Body of pancreas (tissue), 4 donors: ENCODE data around the gene CASP9. TPM values are rescaled to one million over a fixed set of nuclear protein-coding genes. Genes with fewer than 3 reads are reported as not detected.

Source experiments
- ATAC-seq: fragments of 150-250 bp; one replicate; pipeline ENCODE4 v1.9.1; 2016
- DNase-seq, 4 donors: peaks; one replicate each; pipeline ENCODE4 v3.0.0-alpha.2; 2019
- H3K27ac ChIP-seq, 4 donors: fragments of 200-600 bp; sonication (generic); 1 replicate in 3 of 4; 2 replicates in 1 of 4; pipeline versions ENCODE4 v1.5.1 to v1.6.1; 2016 to 2019; ENCODE audit warnings: mild to moderate bottlenecking in 1 of 4, mixed read lengths in 1 of 4, moderate library complexity in 1 of 4
- H3K27me3 ChIP-seq, 2 donors: fragments of 200-600 bp; sonication (generic); one replicate each; pipeline ENCODE4 v1.6.0; 2016; ENCODE audit warnings: mild to moderate bottlenecking in 1 of 2
- H3K36me3 ChIP-seq, 2 donors: fragments of 200-600 bp; sonication (generic); replicated peaks in 1 of 2; 2 replicates each; pipeline ENCODE4 v1.5.1; 2016; ENCODE audit warnings: low read depth in 2 of 2; ENCODE audit not compliant: insufficient read depth in 1 of 2
- H3K4me1 ChIP-seq: fragments of 200-600 bp; sonication (generic); one replicate; pipeline ENCODE4 v1.6.0; 2016
- H3K4me3 ChIP-seq, 2 donors: fragments of 200-600 bp; sonication (generic); 1 replicate in 1 of 2; 2 replicates in 1 of 2; pipeline ENCODE4 v1.5.1; 2016 to 2019
- H3K9me3 ChIP-seq, 3 donors: fragments of 200-600 bp; sonication (generic); 1 replicate in 2 of 3; 2 replicates in 1 of 3; pipeline ENCODE4 v1.5.1; 2016
- POLR2A ChIP-seq, 3 donors: fragments of 450-650 bp; IDR thresholded peaks; one replicate each; pipeline ENCODE4 v1.6.1; 2016; ENCODE audit warnings: antibody characterized with exemption in 3 of 3, mild to moderate bottlenecking in 2 of 3
- WGBS, 2 donors: methylation state at CpG; one replicate each; pipeline ENCODE4 v1.1.5; 2017; 5-methylcytosine and 5-hydroxymethylcytosine counted together
- intact Hi-C: fragments of 100-400 bp; cut with DNase I; formaldehyde crosslinking; loops from one replicate; pipeline ENCODE4 v1.15.1; 2023
- total RNA-seq, 2 donors: library from RNA; depleted of rRNA; stranded (reverse); fragments of >200 nt; gene quantifications; one replicate each; pipeline ENCODE4 v1.1.0, GENCODE V29; 2016
- TF ChIP-seq, protein P1 (sequence below), 7 experiments: fragments of 450-650 bp in 4 of 7; fragments of 200-600 bp in 3 of 7; sonication (generic) in 3 of 7; IDR thresholded peaks; one replicate each; pipeline ENCODE4 v1.5.1; 2016 to 2019; ENCODE audit warnings: antibody characterized with exemption in 7 of 7

The CASP9 gene
- total RNA-seq, 2 donors from 2014 or later: 12.9 to 21.5 TPM

DNA sequence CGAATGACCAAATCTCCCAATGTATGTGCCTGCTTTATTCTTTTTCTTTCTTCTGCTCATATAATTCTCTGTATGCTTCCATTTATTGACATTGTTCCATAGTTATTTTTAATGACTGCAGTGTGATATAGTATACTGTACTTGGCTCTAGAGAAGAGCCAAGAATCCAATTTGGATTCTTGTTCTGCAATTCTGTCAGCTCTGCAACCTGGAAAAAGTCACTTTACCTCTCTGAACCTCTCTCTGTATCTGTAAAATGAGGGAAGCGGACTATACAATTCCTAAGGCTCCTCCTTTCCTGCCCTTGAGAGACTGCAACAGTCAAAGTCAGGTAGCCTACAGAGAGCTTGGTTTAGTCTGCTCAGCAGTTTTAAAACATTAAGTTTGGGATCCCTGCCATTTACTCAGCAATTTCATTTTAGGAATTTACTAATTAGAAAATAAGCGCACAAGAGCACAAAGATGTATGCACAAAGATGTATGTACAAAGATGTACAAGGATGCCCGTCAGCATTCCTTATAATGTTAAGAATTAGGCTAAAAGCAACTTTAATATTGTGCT, 17.3 kb upstream of the CASP9 start:
- DNase-seq: no peak
- no peak for ATAC-seq
- no peaks in the 10 kb centered on the region for H3K4me1 ChIP-seq
- no peak for TF ChIP-seq POLR2A (IDR thresholded peaks at IDR 0.05)
- TF ChIP-seq, protein P1, sequence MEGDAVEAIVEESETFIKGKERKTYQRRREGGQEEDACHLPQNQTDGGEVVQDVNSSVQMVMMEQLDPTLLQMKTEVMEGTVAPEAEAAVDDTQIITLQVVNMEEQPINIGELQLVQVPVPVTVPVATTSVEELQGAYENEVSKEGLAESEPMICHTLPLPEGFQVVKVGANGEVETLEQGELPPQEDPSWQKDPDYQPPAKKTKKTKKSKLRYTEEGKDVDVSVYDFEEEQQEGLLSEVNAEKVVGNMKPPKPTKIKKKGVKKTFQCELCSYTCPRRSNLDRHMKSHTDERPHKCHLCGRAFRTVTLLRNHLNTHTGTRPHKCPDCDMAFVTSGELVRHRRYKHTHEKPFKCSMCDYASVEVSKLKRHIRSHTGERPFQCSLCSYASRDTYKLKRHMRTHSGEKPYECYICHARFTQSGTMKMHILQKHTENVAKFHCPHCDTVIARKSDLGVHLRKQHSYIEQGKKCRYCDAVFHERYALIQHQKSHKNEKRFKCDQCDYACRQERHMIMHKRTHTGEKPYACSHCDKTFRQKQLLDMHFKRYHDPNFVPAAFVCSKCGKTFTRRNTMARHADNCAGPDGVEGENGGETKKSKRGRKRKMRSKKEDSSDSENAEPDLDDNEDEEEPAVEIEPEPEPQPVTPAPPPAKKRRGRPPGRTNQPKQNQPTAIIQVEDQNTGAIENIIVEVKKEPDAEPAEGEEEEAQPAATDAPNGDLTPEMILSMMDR (IDR thresholded peaks at IDR 0.05): no peak
- no peak overlapping the region for H3K27ac ChIP-seq
- H3K9me3 ChIP-seq: no peaks in the 10 kb centered on the region
- no peaks in the 10 kb centered on the region for H3K27me3 ChIP-seq
- intact Hi-C loops: no loop called here
- peaks cover 5 to 39% of the 10 kb centered on the region in 2 donors for H3K36me3 ChIP-seq
- 96 to 100% methylated on average over 4 of the region's 4 CpGs for WGBS, 2 donors
- H3K4me3 ChIP-seq: no peak overlapping the region

DNA sequence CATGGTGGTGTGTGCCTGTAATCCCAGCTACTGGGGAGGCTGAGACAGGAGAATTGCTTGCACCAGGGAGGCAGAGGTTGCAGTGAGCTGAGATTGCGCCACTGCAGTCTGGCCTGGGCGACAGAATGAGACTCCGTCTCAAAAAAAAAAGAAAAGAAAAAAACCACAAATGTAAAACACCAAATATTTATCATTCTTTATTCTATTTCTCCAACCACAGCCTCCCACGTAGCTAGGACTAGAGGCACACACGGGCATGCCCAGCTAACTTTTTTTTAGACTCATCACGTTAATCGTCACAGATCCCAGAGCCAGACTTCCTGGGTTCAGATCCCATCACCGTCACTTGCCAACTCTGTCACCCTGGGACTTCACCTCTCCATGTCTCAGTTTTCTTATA, 16.2 kb upstream of the CASP9 start:
- no peaks in the 10 kb centered on the region for H3K9me3 ChIP-seq
- H3K27me3 ChIP-seq: no peaks in the 10 kb centered on the region
- H3K4me1 ChIP-seq: no peaks in the 10 kb centered on the region
- no peak overlapping the region for H3K27ac ChIP-seq
- TF ChIP-seq, protein P1 (IDR thresholded peaks at IDR 0.05): no peak
- no peak for TF ChIP-seq POLR2A (IDR thresholded peaks at IDR 0.05)
- ATAC-seq: no peak
- H3K4me3 ChIP-seq: no peak overlapping the region
- DNase-seq: no peak
- WGBS, 2 donors: 94% methylated on average over 8 of the region's 8 CpGs
- intact Hi-C loops: no loop called here
- peaks cover 1 to 37% of the 10 kb centered on the region in 2 donors for H3K36me3 ChIP-seq

DNA sequence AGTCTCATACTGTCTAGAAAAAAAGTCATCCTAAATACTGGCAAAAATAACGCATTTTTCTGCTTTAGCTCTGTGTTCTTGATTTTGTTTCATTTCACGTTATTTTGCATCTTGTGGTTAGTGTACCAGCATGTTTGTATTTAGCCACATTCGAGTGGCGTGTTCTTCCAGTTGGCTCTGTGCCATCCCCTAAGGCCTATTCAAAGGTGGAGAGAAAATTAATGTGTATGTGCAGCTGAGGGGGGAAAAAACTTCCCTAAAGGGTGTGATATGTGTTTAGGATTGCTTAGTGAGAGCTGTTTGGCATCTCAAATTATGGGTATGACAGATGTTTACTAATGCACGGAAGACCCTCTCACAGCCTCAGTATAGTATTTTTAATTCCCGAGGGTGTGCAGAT, 14.8 kb upstream of the CASP9 start:
- DNase-seq (no peak), ATAC-seq (no peak)
- H3K4me3 ChIP-seq: no peak overlapping the region
- TF ChIP-seq, protein P1 (IDR thresholded peaks at IDR 0.05): no peak
- TF ChIP-seq POLR2A (IDR thresholded peaks at IDR 0.05): no peak
- intact Hi-C loops: no loop called here
- H3K36me3 ChIP-seq: peaks cover 0 to 30% of the 10 kb centered on the region in 2 donors
- H3K27ac ChIP-seq: no peak overlapping the region
- 71 to 77% methylated on average over 6 of the region's 6 CpGs for WGBS, 2 donors
- no peaks in the 10 kb centered on the region for H3K4me1 ChIP-seq
- no peaks in the 10 kb centered on the region for H3K9me3 ChIP-seq
- no peaks in the 10 kb centered on the region for H3K27me3 ChIP-seq

DNA sequence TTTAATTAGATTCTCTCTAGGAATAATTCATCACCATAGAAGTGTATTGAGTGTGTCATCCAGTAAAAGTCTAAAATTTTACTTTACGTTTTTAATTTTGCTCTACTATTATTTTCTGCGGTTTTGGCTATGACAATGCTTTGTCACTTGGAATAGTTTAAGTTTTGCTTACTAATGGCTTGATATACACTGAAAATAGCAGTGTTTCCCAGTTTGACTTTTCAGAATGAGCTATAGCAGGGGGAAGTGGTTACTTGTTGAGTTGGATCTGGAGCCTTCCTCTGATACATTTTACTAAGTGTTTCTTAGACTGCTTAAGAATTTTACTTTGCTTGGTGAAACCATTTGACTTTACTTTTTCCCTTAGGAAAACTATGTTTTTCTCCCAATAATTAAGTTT, 7.7 kb upstream of the CASP9 start:
- Histone ChIP-seq H3K4me1 (peaks cover 13% of the 10 kb centered on the region), H3K27me3 (no peaks in the 10 kb centered on the region), H3K4me3 (no peak overlapping the region), H3K9me3 (no peaks in the 10 kb centered on the region), H3K27ac (no peak overlapping the region), H3K36me3 (peaks cover 0 to 2% of the 10 kb centered on the region in 2 donors)
- ATAC-seq (no peak), DNase-seq (no peak)
- 77 to 84% methylated on average over 2 of the region's 2 CpGs for WGBS, 2 donors
- intact Hi-C loops: no loop called here
- TF ChIP-seq POLR2A (IDR thresholded peaks at IDR 0.05): no peak
- TF ChIP-seq, protein P1 (IDR thresholded peaks at IDR 0.05): no peak

DNA sequence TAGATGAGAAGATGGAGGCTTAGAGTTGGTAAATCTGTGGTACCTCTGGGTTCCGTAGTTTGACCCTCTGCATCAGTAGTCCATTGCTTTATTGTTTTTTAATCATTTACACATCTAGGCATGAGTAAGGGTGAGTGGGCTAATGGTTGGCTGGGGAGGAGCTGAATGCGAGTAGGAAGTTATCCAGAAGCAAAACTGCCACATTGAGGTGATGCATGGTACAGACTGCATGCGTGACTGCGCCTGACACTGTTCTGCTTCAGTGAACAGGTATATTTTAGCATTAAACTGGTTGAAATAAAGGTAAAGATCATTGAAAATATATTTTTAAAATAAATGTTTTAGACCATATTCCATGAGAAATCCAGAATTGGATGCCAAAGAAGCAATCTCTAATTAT, 7.0 kb upstream of the CASP9 start:
- ATAC-seq (no peak), DNase-seq (no peak)
- Histone ChIP-seq H3K9me3 (no peaks in the 10 kb centered on the region), H3K4me1 (peaks cover 16% of the 10 kb centered on the region), H3K36me3 (peaks cover 0 to 2% of the 10 kb centered on the region in 2 donors), H3K27ac (no peak overlapping the region), H3K4me3 (no peak overlapping the region), H3K27me3 (no peaks in the 10 kb centered on the region)
- TF ChIP-seq, protein P1 (IDR thresholded peaks at IDR 0.05): no peak
- no peak for TF ChIP-seq POLR2A (IDR thresholded peaks at IDR 0.05)
- intact Hi-C loops: no loop called here
- WGBS, 2 donors: 90 to 97% methylated on average over 4 of the region's 4 CpGs
